PFSK-1 (cell line): ENCODE measurements around the gene PHOSPHO2.

Source experiments
- REST ChIP-seq, 2 experiments: IDR thresholded peaks; 2 replicates each; pipeline versions ENCODE4 v1.6.1 to v1.8.0; 2011 to 2012; ENCODE audit warnings: low read depth in 2 of 2, low read length in 2 of 2, control low read depth in 1 of 2, inconsistent platforms in 1 of 2, mild to moderate bottlenecking in 1 of 2, moderate library complexity in 1 of 2; ENCODE audit not compliant: insufficient read depth in 1 of 2
- SIN3A ChIP-seq: IDR thresholded peaks from 2 replicates; pipeline ENCODE4 v1.6.1; 2012; ENCODE audit warnings: mild to moderate bottlenecking, low read length, moderate library complexity, borderline replicate concordance; ENCODE audit not compliant: insufficient read depth

- TF ChIP-seq SIN3A (no peak), REST (IDR thresholded peaks at IDR 0.05; ENCODE audit: insufficient read depth in 1 of 2, low read depth in 2 of 2, low read length in 2 of 2) (no peak)
Observed at GRCh38 chr2:169734169-169734847, 40.0 kb downstream of the PHOSPHO2 start.
